GM19025 (cell line): ENCODE measurements around the gene SPARC.
"Not testable (repeated sequence)": the region's sequence is repeated elsewhere in the genome, so short reads cannot be mapped to it uniquely, and the experiment has no call there.

Source experiments
- ATAC-seq: cut with Tn5 transposase; IDR thresholded peaks from one replicate; pipeline ENCODE4 v1.9.1; 2021; ENCODE audit warnings: mild to moderate bottlenecking, low read depth, moderate library complexity; ENCODE audit not compliant: unreplicated experiment

Gene SPARC

DNA sequence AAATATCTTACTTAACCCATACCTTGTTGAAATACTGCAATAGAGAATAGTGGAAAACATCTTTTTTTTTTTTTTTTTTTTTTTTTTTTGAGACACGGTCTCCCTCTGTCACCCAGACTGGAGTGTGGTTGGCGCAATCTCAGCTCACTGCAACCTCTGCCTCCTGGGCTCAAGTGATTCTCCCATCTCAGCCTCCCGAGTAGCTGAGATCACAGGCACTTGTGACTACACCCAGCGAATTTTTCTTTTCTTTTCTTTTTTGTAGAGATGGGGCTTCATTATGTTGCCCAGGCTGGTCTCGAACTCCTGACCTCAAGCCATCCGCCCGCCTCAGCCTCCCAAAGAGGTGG is 6.6 kb downstream of the SPARC start:
- ATAC-seq: not testable (repeated sequence)

DNA sequence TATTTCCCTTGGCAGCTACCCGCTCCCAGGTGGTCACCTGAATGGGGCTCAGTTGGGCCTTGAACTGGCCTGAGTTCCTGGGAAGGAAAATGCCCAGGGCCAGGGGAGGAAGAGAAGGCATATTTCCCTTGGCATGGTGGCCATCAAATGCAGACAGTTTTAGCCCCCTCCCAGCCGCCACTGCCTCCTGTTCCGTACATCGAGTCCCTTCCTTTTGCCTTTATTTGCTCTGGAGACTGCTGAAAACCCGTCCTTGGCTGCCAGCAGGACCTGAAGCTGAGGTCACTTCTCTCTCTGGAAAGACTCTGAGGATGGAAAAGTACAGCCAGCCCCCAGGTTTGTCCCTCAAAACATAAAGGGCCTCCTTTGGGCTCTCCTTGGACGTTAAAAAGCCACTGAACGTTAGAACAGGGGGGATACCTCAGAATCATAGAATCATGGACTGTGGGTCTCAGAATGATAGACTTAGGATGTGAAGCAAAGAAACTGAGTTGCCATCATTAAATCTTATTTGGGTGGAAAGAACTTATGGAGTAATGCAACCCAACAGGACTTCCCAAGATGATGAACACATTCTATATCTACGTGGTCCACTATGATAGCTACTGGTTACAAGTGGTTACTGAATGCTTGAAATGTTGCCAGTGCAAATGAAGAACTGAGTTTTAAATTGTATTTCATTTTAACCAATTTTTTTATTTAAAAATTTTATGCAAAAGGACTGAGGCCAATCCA is 7.1 kb downstream of the SPARC start:
- ATAC-seq: no peak

DNA sequence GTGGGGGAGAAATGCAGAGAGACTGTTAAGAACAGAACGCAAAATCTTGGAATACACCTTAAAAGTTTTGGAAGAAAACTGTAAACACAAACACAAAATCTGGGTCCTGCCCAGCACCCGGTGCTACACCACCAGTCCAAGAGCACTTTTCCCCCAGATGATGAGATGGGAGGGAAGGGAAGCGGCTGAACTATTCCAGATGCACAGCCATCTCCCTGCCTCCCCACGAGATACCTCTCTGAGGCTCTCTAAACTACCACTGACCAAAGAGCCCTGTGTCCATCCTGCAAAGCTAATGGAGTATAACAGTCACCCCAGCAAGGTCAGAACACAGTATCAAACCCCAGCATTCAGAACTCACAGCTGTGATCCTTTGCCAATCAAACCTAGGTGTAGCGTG is 8.0 kb downstream of the SPARC start:
- no peak for ATAC-seq

DNA sequence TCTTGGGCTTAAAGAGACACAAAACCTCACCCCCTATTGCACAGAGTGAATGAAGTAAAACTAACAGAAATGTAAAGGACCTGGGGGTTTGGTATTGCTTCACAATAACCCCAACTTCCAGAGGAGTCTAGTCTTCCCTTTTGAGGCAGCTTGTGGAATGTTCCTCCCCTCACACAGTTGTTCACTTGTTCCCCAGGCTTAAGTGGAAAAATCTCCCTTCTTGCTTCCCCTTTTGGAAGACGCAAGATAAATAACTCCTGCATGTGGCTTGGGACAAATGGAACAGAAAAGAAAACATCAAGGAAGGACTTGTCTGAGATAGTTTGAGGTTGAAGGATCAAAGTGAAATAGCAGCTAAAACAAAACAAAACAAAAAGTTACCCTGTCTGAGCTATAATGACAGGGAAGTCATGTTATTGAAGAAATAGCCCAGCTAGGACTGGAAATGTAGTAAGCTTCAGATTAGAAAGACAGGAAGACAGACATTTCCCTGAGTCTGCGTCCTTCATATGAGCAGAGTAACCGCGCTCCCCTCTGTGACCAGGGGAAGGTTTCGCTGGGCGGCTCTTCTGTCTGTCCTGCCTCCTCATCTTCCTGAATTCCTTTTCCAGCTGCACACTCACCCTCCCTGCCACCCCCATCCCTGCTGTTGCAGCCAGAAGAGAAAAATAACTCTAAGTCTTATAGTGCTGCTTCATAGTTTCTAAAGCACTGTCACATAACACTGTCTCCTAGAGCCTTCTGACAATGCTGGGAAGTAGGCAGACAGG is 8.8 kb downstream of the SPARC start:
- ATAC-seq: no peak

DNA sequence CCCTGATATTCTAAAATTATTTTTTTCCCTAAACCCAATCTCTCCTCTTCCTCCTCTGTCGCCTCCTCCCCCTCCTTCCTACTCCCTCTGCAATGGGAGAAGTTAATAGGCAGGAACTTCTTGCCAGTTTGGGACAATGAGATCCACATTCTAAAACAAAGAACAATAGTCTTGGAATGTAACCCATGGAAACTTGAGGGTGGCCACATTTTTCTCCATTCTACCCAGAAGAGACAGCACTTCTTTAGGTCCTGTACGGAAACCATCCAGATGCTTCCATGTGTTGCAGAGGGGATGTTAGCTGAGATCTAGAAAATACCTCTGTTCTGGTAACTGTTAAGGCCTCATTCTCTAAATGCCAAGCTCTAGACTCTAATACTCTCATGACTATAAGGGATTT is 10.0 kb downstream of the SPARC start:
- ATAC-seq: no peak

DNA sequence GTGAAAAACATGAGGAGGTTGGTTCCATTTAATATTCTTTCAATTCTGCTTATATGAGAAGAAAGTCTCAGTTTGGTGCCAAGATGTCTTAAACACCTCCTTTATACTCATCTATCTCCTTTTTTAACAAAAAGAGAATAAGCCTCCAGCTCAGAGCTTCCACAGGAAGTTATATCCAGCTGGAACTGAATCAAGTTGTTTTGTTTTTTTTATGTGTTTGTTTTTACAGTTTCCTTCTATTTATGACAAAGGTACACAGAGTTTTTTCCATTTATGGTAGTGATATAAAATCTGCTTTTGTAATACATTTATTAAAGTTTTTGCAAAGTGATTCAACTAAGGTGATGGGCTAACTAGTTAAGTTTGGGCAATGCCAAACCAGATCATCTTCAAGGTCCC is 10.4 kb downstream of the SPARC start:
- ATAC-seq: no peak

DNA sequence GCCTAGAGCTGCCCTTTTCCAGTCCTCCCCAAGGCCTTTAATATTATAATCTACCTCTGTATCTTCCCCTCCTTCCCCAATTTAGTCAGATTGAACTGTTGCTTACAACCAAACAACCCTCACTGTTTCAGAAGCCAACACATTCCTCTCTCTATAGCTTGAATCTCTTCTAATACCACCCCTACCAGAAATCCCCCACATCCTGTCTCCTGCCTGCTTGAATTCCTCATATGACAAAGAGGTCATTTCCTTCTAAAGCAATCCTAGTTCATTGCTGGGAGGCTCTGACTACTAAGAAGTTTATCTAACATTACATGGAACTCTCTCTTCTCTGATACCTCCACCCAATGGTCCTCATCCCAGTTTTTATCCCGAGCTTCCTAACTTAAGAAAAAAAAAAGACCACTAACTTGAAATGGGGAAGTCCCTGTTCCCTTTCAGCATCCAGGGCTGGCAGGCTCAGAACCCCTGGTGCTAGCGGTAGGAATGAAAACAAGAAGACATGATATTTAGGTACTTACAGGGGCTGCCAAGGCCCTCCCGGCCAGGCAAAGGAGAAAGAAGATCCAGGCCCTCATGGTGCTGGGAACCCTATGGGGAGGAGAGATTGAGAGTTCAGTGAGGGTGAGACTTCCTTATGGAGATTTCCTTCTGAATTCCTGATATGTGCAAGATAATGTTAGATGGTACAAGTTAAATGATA is 11.0 kb downstream of the SPARC start:
- ATAC-seq: no peak

DNA sequence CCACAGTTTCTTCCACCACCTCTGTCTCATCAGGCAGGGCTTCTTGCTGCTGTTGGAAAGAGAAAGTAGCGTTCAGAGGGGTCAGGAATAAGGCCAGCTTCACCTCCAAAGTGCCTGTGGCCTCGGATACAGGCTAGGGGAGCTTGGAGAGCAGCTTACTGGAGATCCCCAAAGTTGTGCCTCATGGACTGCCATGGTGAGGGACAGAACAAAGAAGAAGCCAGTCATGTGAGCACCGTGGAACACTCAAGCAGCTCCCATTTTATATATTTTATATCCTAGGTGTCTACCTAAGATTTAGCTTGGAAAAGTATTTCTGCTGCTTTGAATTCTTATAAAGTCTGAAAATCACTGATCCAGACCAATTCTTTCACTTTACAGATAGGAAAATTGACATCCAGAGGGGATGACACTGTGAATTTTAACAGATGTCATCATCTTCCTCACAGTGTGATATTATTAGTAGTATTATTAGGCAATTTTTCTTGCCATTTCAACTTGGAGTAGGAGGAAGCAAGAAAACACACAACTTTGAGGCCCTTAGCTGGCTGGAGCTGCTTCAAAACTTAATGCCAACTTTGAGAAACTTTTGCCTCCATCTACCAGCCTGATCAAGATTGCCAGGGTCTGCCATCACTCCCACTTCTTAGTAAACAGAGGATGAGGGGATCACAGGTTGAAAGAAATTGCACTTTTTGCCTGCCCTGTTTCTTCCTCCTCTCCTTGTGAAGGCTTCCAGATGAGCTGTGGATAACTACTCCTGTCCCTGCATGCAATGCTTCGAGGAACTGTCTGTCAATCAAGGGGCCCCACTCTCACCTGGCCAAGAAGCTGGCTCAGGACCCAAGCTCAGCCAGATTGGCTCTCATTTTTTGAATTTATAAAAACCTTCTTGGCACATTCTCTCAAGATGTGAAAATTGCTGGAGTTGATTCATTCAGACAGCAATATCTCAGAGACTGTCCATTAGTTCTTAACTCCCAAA is 11.8 kb downstream of the SPARC start:
- no peak for ATAC-seq

DNA sequence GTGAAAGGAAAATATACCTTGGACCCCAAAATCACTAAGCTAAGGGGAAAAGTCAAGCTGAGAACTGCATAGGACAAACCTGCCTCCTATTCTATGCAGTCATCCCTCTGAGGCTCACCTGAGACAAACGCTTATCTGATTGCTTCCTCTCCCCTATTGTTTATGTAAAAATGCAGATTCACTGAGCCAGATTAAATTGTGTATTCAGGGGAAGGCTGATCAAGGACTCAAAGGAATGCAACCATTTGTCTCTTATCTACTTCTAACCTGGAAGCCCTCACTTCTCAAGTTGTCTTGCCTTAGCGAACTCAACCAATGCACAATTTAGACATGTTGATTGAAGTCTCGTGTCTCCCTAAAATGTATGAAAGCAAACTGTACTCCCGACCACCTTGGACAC is 13.3 kb downstream of the SPARC start:
- no peak for ATAC-seq

DNA sequence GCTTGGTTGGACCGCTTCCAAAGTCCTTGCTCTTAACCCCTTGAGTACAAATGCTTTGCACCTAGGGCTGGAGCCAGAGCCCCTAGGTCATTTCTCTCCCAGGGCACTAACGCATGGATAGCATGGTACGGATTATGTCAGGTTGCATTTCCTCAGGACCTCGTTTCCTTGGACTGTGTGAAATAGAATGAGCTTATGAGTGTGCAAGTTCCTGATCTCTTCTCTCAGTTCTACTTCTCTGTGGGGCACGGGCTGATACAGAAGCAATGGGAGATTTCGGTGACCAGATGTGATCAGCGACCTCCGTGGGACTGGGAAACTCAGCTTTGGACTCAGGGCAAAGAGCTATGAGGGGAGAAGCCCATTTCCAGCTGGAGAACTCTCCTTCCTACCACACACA is 14.2 kb downstream of the SPARC start:
- no peak for ATAC-seq

DNA sequence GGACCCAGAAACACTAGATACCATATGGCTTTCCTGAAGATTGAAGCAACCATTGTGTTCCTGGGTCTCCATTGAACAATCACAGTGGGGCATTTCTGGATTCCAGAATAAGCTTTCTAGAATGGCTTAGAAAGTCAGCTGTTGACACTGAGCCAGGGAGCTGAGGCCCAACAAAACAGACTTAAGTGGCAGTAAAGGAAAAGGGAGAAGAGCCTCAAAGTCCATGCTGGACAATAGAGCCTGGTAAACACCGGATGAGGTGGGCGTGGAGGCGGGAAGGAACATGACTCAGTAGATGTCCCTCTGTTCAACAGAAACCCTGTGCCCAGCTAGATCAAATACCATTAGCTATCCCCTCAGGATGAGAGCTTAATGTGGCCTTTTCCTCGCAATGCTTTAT is 14.8 kb downstream of the SPARC start:
- no peak for ATAC-seq

DNA sequence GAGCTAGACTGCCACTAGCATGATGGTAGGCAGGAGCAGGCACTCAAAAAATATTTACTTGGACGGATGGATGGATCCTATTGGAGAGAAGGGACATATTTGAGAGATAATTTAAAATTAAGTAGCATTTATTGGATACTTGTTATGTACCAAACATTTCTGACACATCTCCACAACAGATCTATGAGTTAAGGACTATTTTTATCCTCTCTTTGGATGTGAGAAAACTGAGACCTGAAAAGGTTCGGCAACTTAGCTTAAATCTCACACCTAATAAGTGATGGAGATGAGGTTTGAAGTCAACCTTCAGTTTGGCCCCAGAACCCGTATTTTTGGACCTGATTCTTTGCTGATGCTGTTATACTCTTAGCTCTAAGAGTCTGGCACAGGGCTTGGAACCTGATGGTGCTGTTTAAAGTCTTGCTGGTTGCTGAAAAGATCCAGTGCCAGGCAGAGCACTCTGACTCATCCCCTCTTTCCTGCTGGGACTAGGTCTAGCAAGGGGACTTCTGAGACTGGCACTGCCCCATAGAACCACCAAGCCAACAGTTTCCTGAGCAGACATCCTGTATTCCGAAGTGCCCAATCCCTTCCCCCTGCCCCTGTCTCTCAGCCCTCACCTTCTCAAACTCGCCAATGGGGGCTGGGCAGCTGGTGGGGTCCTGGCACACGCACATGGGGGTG is 15.6 kb downstream of the SPARC start:
- no peak for ATAC-seq

DNA sequence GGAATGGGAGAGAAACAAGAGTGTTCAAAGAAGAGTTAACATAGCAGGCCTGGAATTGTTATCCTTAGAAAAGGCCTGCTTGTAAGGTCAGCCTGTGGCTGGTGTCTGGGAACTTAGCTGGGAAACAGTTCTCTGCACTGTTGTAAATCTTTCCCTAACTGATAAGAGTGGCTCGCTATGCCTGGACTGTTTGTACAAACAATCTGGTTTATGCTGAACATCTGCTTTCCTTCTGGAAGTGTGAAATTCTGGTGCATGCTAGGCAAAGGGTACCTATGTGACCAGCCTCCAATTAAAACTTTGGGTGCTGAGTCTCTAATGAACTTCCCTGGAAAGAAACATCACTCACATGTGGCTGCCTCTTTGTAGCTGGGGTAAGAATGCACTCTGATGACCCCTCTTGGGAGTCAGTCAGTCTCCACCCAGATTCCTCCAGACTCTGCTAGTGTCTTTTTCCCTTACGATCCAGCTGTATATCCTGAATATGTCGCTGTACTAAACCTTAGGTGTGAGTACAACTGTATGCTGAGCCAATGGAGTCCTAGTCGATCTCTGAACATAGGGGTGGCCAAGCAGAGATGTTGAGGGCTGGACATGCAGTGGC is 16.5 kb downstream of the SPARC start:
- no peak for ATAC-seq

DNA sequence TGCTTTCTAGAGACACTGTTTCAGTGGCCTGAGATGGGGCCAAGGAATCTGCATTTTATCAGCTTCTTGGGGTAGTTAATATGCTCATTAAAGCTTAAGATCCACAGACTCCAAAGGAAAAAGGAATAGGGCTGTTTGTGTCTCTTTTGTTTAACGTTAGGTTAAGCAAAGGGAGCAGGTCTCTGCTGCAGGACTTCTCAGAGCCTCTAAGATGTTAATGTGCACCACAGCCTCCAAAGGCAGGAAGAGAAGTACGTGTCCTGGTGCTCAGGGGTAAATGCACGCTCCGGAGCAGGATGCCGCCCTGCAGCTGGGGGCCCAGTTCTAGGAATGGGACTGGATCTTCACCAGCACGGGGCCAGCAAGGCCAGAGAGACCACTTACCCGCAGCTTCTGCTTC is 19.6 kb downstream of the SPARC start:
- no peak for ATAC-seq

DNA sequence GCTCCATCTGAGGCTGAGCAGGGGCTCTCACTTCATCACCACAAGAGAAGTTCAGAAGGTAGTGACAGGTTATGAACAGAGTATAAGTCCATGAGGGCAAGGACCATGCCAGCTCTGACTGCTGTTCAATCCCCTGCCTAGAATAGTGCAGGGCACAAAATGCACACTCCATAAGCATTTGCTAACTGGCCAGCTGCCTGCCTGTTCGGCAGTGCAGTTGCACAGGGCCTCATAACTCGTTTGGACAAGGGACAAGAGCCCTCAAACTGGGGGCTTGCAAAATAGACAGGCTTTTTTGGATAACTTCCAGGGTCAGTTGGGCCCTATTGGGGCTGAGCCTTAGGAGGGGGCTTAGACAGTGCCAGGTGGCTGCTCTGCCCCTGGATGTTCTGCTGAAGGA is 21.1 kb downstream of the SPARC start:
- no peak for ATAC-seq

DNA sequence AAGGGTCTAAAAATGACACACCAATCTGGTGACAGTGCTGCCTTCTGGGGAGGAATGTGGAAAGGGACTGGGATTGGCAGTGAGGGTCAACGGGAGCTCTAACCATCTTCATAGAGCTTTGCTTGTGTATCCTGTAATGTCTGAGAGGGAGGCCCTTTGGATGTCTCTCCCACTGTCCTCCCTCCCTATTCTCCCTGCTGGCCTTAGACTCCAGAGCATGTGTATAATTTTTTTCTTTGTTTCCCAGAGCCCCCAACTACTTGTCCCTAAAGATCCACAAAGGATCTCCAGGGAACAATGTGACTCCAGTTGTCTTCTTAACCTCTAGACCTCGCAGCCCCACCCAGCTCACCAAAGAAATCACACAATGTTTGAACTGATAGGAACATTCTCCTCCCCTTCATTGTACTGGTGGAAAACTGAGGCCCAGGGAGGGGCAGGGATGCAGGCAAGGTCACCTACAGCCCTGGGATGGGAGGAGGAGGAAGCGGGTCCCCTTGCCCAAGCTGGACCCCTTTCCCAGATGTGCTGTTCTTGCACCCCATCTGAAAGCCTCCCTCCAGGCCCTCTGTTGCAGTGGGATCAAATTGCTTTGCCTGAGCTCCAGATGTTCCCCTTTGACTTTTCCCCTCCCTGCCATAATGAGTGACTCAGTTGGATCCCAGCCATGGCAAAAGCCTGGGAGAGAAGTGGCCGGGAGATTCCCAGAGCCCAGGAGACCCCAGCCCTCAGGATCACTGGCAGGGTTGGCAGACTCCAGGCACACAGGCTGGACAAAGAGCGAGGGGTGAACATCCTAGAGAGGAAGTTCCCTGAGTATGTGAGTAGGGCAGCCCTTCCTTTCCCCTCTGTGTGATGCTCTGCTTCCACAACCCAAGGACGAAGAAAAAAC is 21.8 kb downstream of the SPARC start:
- no peak for ATAC-seq

DNA sequence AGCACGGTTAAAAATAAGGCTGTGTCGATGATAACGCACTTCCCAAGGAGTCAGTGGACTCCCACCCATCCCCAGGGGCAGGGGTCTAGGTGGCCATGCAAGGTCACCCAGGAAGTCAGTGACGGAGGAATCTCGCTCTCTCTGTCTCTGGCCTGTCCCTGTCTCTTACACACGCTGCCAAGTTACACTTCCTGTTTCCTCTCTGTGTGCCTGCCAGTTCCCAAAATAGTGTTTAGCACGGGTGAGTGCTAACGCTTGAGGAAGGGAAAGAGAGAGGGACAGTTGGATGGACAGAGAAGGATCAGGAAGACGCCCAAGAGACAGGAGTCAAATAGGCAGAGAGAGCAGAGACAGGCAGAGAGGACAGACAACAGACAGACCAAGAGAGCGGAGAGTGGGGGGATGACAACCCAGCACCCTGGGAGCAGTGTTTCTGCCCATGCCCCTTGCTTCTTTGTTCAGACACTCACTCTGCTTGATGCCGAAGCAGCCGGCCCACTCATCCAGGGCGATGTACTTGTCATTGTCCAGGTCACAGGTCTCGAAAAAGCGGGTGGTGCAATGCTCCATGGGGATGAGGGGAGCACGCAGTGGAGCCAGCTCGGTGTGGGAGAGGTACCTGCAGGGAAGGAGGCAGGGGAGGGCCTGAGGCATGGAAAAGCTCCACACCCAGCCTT is 23.0 kb downstream of the SPARC start:
- no peak for ATAC-seq

DNA sequence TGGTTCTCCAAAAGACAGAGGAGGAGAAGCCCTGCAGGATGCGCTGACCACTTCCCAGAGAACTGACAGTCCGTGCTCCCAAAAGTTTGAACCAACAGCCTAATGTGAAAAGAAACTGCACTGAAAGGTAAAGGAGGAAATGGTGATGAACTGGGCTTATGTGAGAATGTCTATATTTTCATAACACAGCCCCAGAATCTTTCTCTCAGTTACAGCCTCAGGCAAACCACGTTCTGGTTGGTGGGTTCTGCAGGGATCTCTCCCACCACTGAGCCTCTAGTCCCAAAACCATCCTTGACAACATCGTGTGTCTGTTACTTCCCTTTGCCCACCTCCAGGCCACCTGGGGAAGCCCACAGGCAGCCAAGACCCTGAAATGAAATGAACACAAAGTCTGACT is 23.9 kb downstream of the SPARC start:
- peak; percentile 26 for ATAC-seq
